DLD1 (cell line): ENCODE results near the gene LRRTM3.

Experiments used
- in situ Hi-C: cut with HindIII; loops from 2 replicates; pipeline ENCODE4 v1.10.0; 2017; ENCODE audit warnings: low sequenced_read_pairs

The LRRTM3 gene

GRCh38 chr10:67015225-67015624 is 89.4 kb downstream of the LRRTM3 start:
- in situ Hi-C loops = no loop called here

GRCh38 chr10:67017218-67017617 is 91.4 kb downstream of the LRRTM3 start:
- in situ Hi-C loops = no loop called here

- in situ Hi-C loops = no loop called here
Measured at GRCh38 chr10:67022099-67022498, 96.3 kb downstream of the LRRTM3 start.

- in situ Hi-C loops = no loop called here
Measured at GRCh38 chr10:67033878-67034277, 108.0 kb downstream of the LRRTM3 start.

GRCh38 chr10:67036808-67037207 is 111.0 kb downstream of the LRRTM3 start:
- in situ Hi-C loops = no loop called here

- in situ Hi-C loops = no loop called here
Measured at GRCh38 chr10:67043041-67043440, 117.2 kb downstream of the LRRTM3 start.

GRCh38 chr10:67045404-67045803 is 119.6 kb downstream of the LRRTM3 start:
- in situ Hi-C loops = no loop called here

GRCh38 chr10:67046507-67046906 is 120.7 kb downstream of the LRRTM3 start:
- in situ Hi-C loops = no loop called here

- in situ Hi-C loops = no loop called here
Measured at GRCh38 chr10:67049988-67050387, 124.2 kb downstream of the LRRTM3 start.

- in situ Hi-C loops = no loop called here
Measured at GRCh38 chr10:67050415-67050814, 124.6 kb downstream of the LRRTM3 start.

GRCh38 chr10:67072654-67073053 is 146.8 kb downstream of the LRRTM3 start:
- in situ Hi-C loops = no loop called here

GRCh38 chr10:67075491-67075971 is 149.7 kb downstream of the LRRTM3 start:
- in situ Hi-C loops = no loop called here

- in situ Hi-C loops = no loop called here
Measured at GRCh38 chr10:67076144-67076543, 150.3 kb downstream of the LRRTM3 start.

GRCh38 chr10:67077376-67077775 is 151.5 kb downstream of the LRRTM3 start:
- in situ Hi-C loops = no loop called here

- in situ Hi-C loops = no loop called here
Measured at GRCh38 chr10:67079126-67079525, 153.3 kb downstream of the LRRTM3 start.

- in situ Hi-C loops = no loop called here
Measured at GRCh38 chr10:67086327-67087134, 160.7 kb downstream of the LRRTM3 start.

- in situ Hi-C loops = no loop called here
Measured at GRCh38 chr10:67087135-67087425, 161.2 kb downstream of the LRRTM3 start.

- in situ Hi-C loops = no loop called here
Measured at GRCh38 chr10:67088036-67088435, 162.2 kb downstream of the LRRTM3 start.

- in situ Hi-C loops = no loop called here
Measured at GRCh38 chr10:67095531-67095930, 169.7 kb downstream of the LRRTM3 start.

GRCh38 chr10:67098461-67098860 is 172.6 kb downstream of the LRRTM3 start:
- in situ Hi-C loops = no loop called here

GRCh38 chr10:67100951-67101350 is 175.1 kb downstream of the LRRTM3 start:
- in situ Hi-C loops = no loop called here

- in situ Hi-C loops = no loop called here
Measured at GRCh38 chr10:67107670-67108069, 181.8 kb downstream of the LRRTM3 start.

- in situ Hi-C loops = no loop called here
Measured at GRCh38 chr10:67110286-67110685, 184.4 kb downstream of the LRRTM3 start.
